SK-N-SH treated with all-trans-retinoic acid at 6 μM for 48 hours (cell line): ENCODE measurements around the gene TSC22D4.

Source experiments
- ATAC-seq: fragments of 200-7000 bp; cut with Tn5 transposase; 3 replicates; pipeline ENCODE4 v1.9.1; 2020; ENCODE audit warnings: mild to moderate bottlenecking, moderate library complexity
- ARNTL ChIP-seq: fragments of 450-650 bp; formaldehyde crosslinking; IDR thresholded peaks from 2 replicates; pipeline ENCODE4 v1.5.0; 2020; ENCODE audit warnings: low read depth, mild to moderate bottlenecking, moderate library complexity, borderline replicate concordance
- BACH2 ChIP-seq: fragments of 250-450 bp; sonication (Bioruptor Pico); IDR thresholded peaks from 2 replicates; pipeline ENCODE4 v1.9.0; 2021; ENCODE audit warnings: mild to moderate bottlenecking, borderline replicate concordance
- CREB5 ChIP-seq: fragments of 250-450 bp; sonication (Bioruptor Pico); IDR thresholded peaks from 2 replicates; pipeline ENCODE4 v1.5.1; 2020; ENCODE audit warnings: low read depth, mild to moderate bottlenecking, moderate library complexity
- CSDC2 ChIP-seq: fragments of 250-450 bp; sonication (Bioruptor Pico); IDR thresholded peaks from 2 replicates; pipeline ENCODE4 v1.5.0; 2020; ENCODE audit warnings: mild to moderate bottlenecking, moderate library complexity
- CSRNP3 ChIP-seq: fragments of 250-450 bp; sonication (Bioruptor Pico); IDR thresholded peaks from 2 replicates; pipeline ENCODE4 v1.5.1; 2021; ENCODE audit warnings: mild to moderate bottlenecking, moderate library complexity
- ESRRG ChIP-seq: fragments of 250-450 bp; sonication (Bioruptor Pico); IDR thresholded peaks from 2 replicates; pipeline ENCODE4 v1.6.1; 2021; ENCODE audit warnings: mild to moderate bottlenecking
- GLIS3 ChIP-seq: fragments of 250-450 bp; sonication (Bioruptor Pico); IDR thresholded peaks from 2 replicates; pipeline ENCODE4 v1.5.0; 2020; ENCODE audit warnings: mild to moderate bottlenecking, moderate library complexity
- ISL1 ChIP-seq: fragments of 250-450 bp; sonication (Bioruptor Pico); IDR thresholded peaks from 2 replicates; pipeline ENCODE4 v2.1.2; 2022; ENCODE audit warnings: mild to moderate bottlenecking, moderate library complexity
- OSR1 ChIP-seq: fragments of 250-450 bp; sonication (Bioruptor Pico); IDR thresholded peaks from 2 replicates; pipeline ENCODE4 v1.8.0; 2022; ENCODE audit warnings: moderate library complexity, mild to moderate bottlenecking, inconsistent platforms
- PATZ1 ChIP-seq: fragments of 250-450 bp; sonication (Bioruptor Pico); IDR thresholded peaks from 2 replicates; pipeline ENCODE4 v1.8.0; 2020; ENCODE audit warnings: mild to moderate bottlenecking, moderate library complexity, borderline replicate concordance
- PPARA ChIP-seq: fragments of 250-450 bp; sonication (Bioruptor Pico); IDR thresholded peaks from 2 replicates; pipeline ENCODE4 v1.5.0; 2020; ENCODE audit warnings: mild to moderate bottlenecking, borderline replicate concordance
- RARB ChIP-seq: fragments of 250-450 bp; sonication (Bioruptor Pico); IDR thresholded peaks from 2 replicates; pipeline ENCODE4 v1.8.0; 2021; ENCODE audit warnings: mild to moderate bottlenecking, moderate library complexity
- SNAI2 ChIP-seq: fragments of 250-450 bp; sonication (Bioruptor Pico); IDR thresholded peaks from 2 replicates; pipeline ENCODE4 v1.5.0; 2020; ENCODE audit warnings: mild to moderate bottlenecking, moderate library complexity
- TCF4 ChIP-seq: fragments of 250-450 bp; sonication (Bioruptor Pico); IDR thresholded peaks from 2 replicates; pipeline ENCODE4 v1.8.0; 2021; ENCODE audit warnings: mild to moderate bottlenecking, moderate library complexity, borderline replicate concordance
- TOX ChIP-seq: fragments of 250-450 bp; sonication (Bioruptor Pico); IDR thresholded peaks from 2 replicates; pipeline ENCODE4 v1.8.0; 2021; ENCODE audit warnings: mild to moderate bottlenecking, moderate library complexity, borderline replicate concordance
- TSHZ2 ChIP-seq: fragments of 250-450 bp; sonication (Bioruptor Pico); IDR thresholded peaks from 2 replicates; pipeline ENCODE4 v1.5.0; 2020; ENCODE audit warnings: mild to moderate bottlenecking, moderate library complexity
- ZC3H10 ChIP-seq: fragments of 250-450 bp; sonication (Bioruptor Pico); IDR thresholded peaks from 2 replicates; pipeline ENCODE4 v1.5.1; 2021; ENCODE audit warnings: mild to moderate bottlenecking, moderate library complexity
- ZFP3 ChIP-seq: fragments of 250-450 bp; sonication (Bioruptor Pico); IDR thresholded peaks from 2 replicates; pipeline ENCODE4 v1.5.0; 2020; ENCODE audit warnings: mild to moderate bottlenecking, moderate library complexity
- ZFP30 ChIP-seq: fragments of 450-650 bp; formaldehyde crosslinking; IDR thresholded peaks from 2 replicates; pipeline ENCODE4 v1.5.0; 2022; ENCODE audit warnings: mild to moderate bottlenecking, moderate library complexity
- ZNF565 ChIP-seq: fragments of 450-650 bp; formaldehyde crosslinking; conservative IDR thresholded peaks from 2 replicates; pipeline ENCODE4 v1.5.0; 2020; ENCODE audit warnings: low read depth, mild to moderate bottlenecking, moderate library complexity
- ZNF70 ChIP-seq: fragments of 450-650 bp; formaldehyde crosslinking; IDR thresholded peaks from 2 replicates; pipeline ENCODE4 v1.5.0; 2020; ENCODE audit warnings: mild to moderate bottlenecking, moderate library complexity
- ZNF8 ChIP-seq: fragments of 450-650 bp; formaldehyde crosslinking; IDR thresholded peaks from 2 replicates; pipeline ENCODE4 v1.5.0; 2020; ENCODE audit warnings: mild to moderate bottlenecking, moderate library complexity

The TSC22D4 gene

DNA sequence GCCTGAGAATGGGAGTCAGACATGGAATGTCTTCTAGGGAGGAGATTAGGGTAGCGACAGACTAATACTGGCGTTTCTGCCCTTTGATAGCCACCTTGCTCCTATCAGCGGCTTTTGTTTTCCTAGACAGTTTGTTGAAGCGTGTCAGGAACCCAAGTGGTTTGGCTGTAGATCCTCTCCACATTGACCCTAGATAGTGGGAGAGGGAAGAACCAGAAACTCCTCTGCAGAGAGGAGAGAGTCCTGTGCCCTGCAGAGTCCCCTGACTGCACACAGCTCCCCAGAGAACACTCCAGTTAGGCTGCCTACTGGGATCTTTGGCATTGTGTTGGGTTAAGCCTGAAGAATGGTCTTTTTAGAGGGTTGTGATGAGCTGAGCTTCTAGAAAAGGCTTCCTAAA lies 47.0 kb downstream of the TSC22D4 start (continued):
- no peak for TF ChIP-seq TSHZ2 (CRISPR knock-in tag)
- TF ChIP-seq PPARA (CRISPR knock-in tag), result no peak
- no peak for TF ChIP-seq ZNF565
- TF ChIP-seq ZNF70 (CRISPR knock-in tag), result no peak
- no peak for TF ChIP-seq OSR1 (CRISPR knock-in tag)
- TF ChIP-seq ZFP3 (CRISPR knock-in tag), result no peak
- TF ChIP-seq GLIS3 (CRISPR knock-in tag), result no peak
- no peak for TF ChIP-seq CSDC2 (CRISPR knock-in tag)
- TF ChIP-seq ISL1 (CRISPR knock-in tag), result no peak

GRCh38 chr7:100431286-100431735 lies 47.7 kb downstream of the TSC22D4 start:
- ATAC-seq, result no peak
- TF ChIP-seq BACH2 (CRISPR knock-in tag) (no peak), PPARA (CRISPR knock-in tag) (no peak), ZNF8 (no peak), ESRRG (CRISPR knock-in tag) (no peak), CREB5 (CRISPR knock-in tag) (no peak), ZC3H10 (CRISPR knock-in tag) (no peak), CSDC2 (CRISPR knock-in tag) (no peak), SNAI2 (CRISPR knock-in tag) (no peak), ISL1 (CRISPR knock-in tag) (no peak)

GRCh38 chr7:100430493-100431285 lies 48.3 kb downstream of the TSC22D4 start:
- TF ChIP-seq ZFP30 (CRISPR knock-in tag) (no peak), PPARA (CRISPR knock-in tag) (no peak)

GRCh38 chr7:100429637-100430492 lies 49.1 kb downstream of the TSC22D4 start, which contains the start of gene MEPCE:
Gene MEPCE, plus strand, starts transcription at chr7:100429831. Its CDS starts 188 bp downstream, at chr7:100430019.
- ATAC-seq, result peak; percentile 68
- TF ChIP-seq OSR1 (CRISPR knock-in tag) (no peak), ZC3H10 (CRISPR knock-in tag) (0 out of 2 replicates have a peak, but pooled peaks have one; percentile 33), ZNF8 (no peak), ZNF565 (no peak), RARB (CRISPR knock-in tag) (no peak), ZFP30 (CRISPR knock-in tag) (no peak), ESRRG (CRISPR knock-in tag) (0 out of 2 replicates have a peak, but pooled peaks have one; percentile 57), TOX (CRISPR knock-in tag) (no peak), PATZ1 (CRISPR knock-in tag) (peak; percentile 68), CSRNP3 (CRISPR knock-in tag) (no peak), ZNF70 (CRISPR knock-in tag) (no peak), GLIS3 (CRISPR knock-in tag) (peak; percentile 44; the same call in 1 of the 2 replicates), TCF4 (no peak), PPARA (CRISPR knock-in tag) (no peak), ARNTL (CRISPR knock-in tag) (no peak), TSHZ2 (CRISPR knock-in tag) (peak; percentile 74; the same call in 1 of the 2 replicates)

More at GRCh38 chr7:100430493-100431285, 48.3 kb downstream of the TSC22D4 start:
- ATAC-seq, result no peak
